ENCODE measurements around the gene LITAFD. TPM values are rescaled to one million over a fixed set of nuclear protein-coding genes. Genes with fewer than 3 reads are reported as not detected.
A peak's percentile ranks its signal among the peaks of the same experiment; 100 is the strongest.

The LITAFD gene
- total RNA-seq, 1 donor from 2014 or later = not detected

GRCh38 chr16:8864480-8865110, 17.6 kb upstream of the LITAFD start:
- peaks cover 7% of the 10 kb centered on the region for H3K36me3 ChIP-seq
- TF ChIP-seq CTCF (IDR thresholded peaks at IDR 0.05) = no peak
- peak overlapping the region; percentile 44 for H3K27ac ChIP-seq
- no peak overlapping the region for H3K4me3 ChIP-seq
- H3K4me1 ChIP-seq = peaks cover 86% of the 10 kb centered on the region
- no peaks in the 10 kb centered on the region for H3K27me3 ChIP-seq (ENCODE audit: low read depth)
- H3K9me3 ChIP-seq = no peaks in the 10 kb centered on the region
- DNase-seq (no peak), ATAC-seq (no peak)
- intact Hi-C loops (cut with DNase I) = no loop called here

GRCh38 chr16:8865145-8865882, 16.8 kb upstream of the LITAFD start:
- no peak for ATAC-seq
- Histone ChIP-seq H3K27ac (peak overlapping the region; percentile 27), H3K4me1 (peaks cover 82% of the 10 kb centered on the region), H3K27me3 (ENCODE audit: low read depth) (no peaks in the 10 kb centered on the region), H3K4me3 (no peak overlapping the region), H3K36me3 (peaks cover 7% of the 10 kb centered on the region), H3K9me3 (no peaks in the 10 kb centered on the region)
- DNase-seq = no peak
- intact Hi-C loops (cut with DNase I) = no loop called here
- TF ChIP-seq CTCF (IDR thresholded peaks at IDR 0.05) = no peak

GRCh38 chr16:8866118-8866883, 15.8 kb upstream of the LITAFD start:
- Histone ChIP-seq H3K4me3 (peak overlapping the region; percentile 67), H3K9me3 (no peaks in the 10 kb centered on the region), H3K27me3 (ENCODE audit: low read depth) (no peaks in the 10 kb centered on the region), H3K27ac (peak overlapping the region; percentile 87), H3K36me3 (peaks cover 7% of the 10 kb centered on the region), H3K4me1 (peaks cover 78% of the 10 kb centered on the region)
- ATAC-seq (no peak), DNase-seq (no peak)
- TF ChIP-seq CTCF (IDR thresholded peaks at IDR 0.05) = no peak
- intact Hi-C loops (cut with DNase I) = no loop called here

GRCh38 chr16:8866884-8867215, 15.3 kb upstream of the LITAFD start:
- no peaks in the 10 kb centered on the region for H3K9me3 ChIP-seq
- peaks cover 73% of the 10 kb centered on the region for H3K4me1 ChIP-seq
- intact Hi-C loops (cut with DNase I) = no loop called here
- TF ChIP-seq CTCF (IDR thresholded peaks at IDR 0.05) = no peak
- H3K36me3 ChIP-seq = peaks cover 7% of the 10 kb centered on the region
- no peak for DNase-seq
- H3K4me3 ChIP-seq = peak overlapping the region; percentile 67
- ATAC-seq = no peak
- no peaks in the 10 kb centered on the region for H3K27me3 ChIP-seq (ENCODE audit: low read depth)
- H3K27ac ChIP-seq = peak overlapping the region; percentile 87

DNA sequence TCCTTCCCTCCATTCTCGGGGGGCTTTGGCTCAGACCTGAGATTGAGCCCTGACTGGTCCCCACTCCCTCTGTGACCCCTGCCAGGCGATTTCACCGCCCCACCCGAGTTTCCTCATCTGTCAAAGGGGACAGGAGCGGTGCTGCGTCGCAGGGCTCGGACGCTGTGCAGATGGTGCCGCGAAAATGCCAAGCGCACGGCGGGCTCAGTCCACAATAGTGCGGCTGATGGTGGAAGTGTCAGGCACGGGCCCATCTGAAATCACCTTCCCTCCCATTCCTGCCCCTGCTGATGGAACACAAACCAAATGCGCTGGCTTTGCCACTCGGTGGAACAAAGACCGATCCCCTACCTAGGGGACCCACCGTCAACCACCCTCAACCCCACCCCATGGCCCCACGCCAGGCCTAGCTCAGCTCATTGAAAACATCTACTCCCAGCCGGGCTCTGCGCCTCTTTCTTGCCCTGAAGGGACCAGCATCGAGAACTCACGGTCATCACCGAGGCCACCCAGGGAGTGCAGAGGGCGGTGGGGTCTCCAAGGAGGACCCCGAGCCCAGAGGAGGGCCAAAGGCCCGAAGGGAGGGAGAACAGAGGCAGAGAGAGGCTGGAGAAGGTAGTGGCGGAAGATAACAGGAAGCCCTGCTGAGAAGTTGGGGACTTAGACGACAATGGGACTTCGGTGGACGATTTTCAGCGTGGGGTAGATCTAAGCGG, 14.8 kb upstream of the LITAFD start:
- H3K4me3 ChIP-seq = peak overlapping the region; percentile 67
- DNase-seq = no peak
- no peak for ATAC-seq
- H3K27me3 ChIP-seq (ENCODE audit: low read depth) = no peaks in the 10 kb centered on the region
- peak overlapping the region; percentile 87 for H3K27ac ChIP-seq
- no peaks in the 10 kb centered on the region for H3K9me3 ChIP-seq
- intact Hi-C loops (cut with DNase I) = no loop called here
- H3K36me3 ChIP-seq = peaks cover 7% of the 10 kb centered on the region
- peaks cover 69% of the 10 kb centered on the region for H3K4me1 ChIP-seq
- TF ChIP-seq CTCF (IDR thresholded peaks at IDR 0.05) = no peak

Measured in lower lobe of right lung (tissue), 2 donors.